Metanephros (tissue), 2 donors: Measurements from ENCODE around the gene METAP1. TPM values are rescaled to one million over a fixed set of nuclear protein-coding genes. Genes with fewer than 3 reads are reported as not detected.

Experiments
- small RNA-seq: library from RNA; depleted of rRNA; stranded (forward); fragments of <200 nt; gene quantifications from one replicate; pipeline ENCODE3, GENCODE V24; 2014; ENCODE audit warnings: low replicate concordance
- total RNA-seq: library from RNA; depleted of rRNA; stranded (reverse); fragments of >200 nt; gene quantifications from one replicate; pipeline ENCODE4 v1.2.3, GENCODE V29; 2014

The METAP1 gene
- total RNA-seq, result 35.4 TPM

GRCh38 chr4:98995183-98996055 lies at the start of gene METAP1:
Gene METAP1, plus strand, starts transcription at chr4:98995721. Its CDS starts 33 bp downstream, at chr4:98995754.

GRCh38 chr4:99088481-99089365 lies 93.2 kb downstream of the METAP1 start, which contains the start of gene ADH5:
Gene ADH5, minus strand, starts transcription at chr4:99088788. Its CDS starts 88 bp downstream, at chr4:99088700.

Small RNA genes within 50 kb of the gene (small RNA-seq; reads per million reads assigned to genes)
- 0.07 reads per million for gene MIR3684
- gene RNU7-149P, result not detected

Other genes starting within 250 kb of the METAP1 start
- gene EIF4E, start 66.6 kb upstream of the METAP1 start, total RNA-seq, result 97.7 TPM
- gene ADH5, start 93.1 kb downstream of the METAP1 start, total RNA-seq, result 108 TPM
- 1.1 TPM for gene ADH4, start 148.6 kb downstream of the METAP1 start, total RNA-seq
- 8.8 TPM for gene ADH6, start 223.5 kb downstream of the METAP1 start, total RNA-seq